EH (cell line): ENCODE results near the gene GPX1.
"Not testable (repeated sequence)": the region's sequence is repeated elsewhere in the genome, so short reads cannot be mapped to it uniquely, and the experiment has no call there.

ENCODE experiments used
- DNase-seq: peaks from one replicate; pipeline ENCODE4 v3.0.0-alpha.2; 2015; ENCODE audit warnings: low read depth

Gene GPX1

DNA sequence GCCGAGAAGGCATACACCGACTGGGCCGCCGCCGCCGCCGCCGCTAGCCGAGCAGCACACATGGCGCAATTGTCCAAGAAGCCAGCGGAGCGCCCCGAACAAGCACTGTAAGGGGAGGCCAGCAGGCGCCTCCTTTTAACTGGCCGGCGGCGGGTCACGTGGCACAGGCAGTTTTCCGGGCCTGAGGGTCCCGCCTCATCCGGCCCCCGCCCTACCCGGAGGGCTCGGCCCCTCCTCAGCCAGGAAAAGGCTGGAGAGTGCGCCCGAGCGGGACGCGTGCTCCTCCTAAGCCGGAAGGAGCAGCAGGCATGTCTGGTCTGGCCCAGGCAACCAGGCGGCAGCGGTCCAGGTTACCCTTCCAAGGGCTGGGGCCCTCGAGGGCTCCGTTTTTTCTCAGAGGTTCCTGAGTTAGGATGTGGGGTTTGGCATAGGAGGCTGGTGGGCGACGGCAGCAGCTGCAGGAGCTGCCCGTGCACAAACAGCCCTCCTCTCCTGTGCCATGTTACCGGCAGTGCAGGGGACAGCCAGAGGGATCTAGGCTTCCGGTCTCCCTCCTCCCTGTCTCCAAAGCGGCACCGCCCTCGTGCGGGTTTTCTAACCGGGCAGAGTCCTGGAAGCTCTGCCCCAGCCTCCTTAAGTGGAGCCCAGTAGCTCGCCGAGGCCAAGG is at the start of gene GPX1:
TSS of gene GPX1 (minus strand) at position 137 of the 667 bp plus-strand sequence. CDS start at position 62, 75 bp downstream.
- peak; percentile 97 for DNase-seq

DNA sequence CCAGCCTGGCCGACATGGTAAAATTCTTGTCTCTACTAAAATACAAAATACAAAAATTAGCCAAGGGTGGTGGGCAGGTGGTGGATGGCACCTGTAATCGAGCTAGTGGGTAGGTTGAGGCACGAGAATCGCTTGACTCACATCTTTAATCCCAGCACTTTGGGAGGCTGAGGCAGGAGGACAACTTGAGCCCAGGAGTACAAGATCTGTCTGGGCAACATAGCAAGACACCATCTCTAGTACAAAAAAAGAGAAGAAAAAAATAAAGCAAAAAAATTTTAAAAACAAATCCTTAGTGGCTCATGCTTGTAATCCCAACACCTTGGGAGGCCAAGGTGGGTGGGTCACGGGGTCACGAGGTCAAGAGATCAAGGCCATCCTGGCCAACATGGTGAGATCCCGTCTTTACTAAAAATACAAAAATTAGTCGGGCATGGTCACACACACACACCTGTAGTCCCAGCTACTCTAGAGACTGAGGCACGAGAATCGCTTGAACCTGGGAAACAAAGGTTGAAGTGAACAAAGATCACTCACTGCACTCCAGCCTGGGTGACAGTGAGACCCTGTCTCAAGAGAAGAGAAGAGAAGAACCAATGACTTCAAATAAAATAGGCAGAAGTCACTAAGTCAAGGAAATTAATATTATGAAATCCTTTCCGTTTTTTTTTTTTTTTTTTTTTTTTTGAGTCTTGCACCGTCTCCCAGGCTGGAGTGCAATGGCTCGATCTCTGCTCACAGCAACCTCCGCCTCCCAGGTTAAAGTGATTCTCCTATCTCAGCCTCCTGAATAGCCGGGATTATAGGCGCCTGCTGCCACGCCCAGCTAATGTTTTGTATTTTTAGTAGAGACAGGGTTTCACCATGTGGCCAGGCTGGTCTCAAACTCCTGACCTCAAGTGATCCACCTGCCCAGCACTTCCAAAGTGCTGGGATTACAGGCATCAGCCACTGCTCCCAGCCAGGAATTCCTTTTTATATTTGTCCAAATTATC is 48.7 kb upstream of the GPX1 start:
- no peak for DNase-seq

DNA sequence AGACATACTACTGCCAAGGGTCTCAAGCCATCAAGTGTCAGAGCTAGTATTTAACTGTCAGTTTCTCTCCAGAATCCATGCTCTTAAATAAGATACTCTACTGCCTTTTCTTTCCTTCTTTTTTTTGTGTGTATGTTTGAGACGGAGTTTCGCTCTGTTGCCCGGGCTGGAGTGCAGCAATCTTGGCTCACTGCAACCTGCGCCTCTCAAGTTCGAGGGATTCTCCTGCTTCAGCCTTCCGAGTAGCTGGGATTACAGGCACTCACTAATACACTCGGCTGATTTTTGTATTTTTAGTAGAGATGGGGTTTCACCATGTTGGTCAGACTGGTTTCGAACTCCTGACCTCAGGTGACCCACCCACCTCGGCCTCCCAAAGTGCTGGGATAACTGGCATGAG is 47.4 kb upstream of the GPX1 start:
- not testable (repeated sequence) for DNase-seq

DNA sequence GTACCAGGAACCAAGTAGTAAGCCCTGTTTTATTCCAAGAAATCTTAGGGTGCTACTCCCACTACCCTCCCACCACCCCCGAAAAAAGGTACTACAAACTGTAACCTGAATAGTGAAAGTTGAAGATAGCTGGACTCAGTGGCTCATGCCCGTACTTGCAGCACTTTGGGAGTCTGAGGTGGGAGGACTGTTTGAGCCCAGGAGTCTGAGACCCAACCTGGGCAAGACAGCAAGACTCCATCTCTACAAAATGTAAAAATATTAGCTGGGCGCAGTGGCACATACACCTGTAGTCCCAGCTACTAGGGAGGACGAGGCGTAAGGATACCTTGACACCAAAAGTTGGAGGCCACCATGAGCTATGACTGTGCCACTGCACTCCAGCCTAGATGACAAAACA is 45.7 kb upstream of the GPX1 start:
- no peak for DNase-seq

DNA sequence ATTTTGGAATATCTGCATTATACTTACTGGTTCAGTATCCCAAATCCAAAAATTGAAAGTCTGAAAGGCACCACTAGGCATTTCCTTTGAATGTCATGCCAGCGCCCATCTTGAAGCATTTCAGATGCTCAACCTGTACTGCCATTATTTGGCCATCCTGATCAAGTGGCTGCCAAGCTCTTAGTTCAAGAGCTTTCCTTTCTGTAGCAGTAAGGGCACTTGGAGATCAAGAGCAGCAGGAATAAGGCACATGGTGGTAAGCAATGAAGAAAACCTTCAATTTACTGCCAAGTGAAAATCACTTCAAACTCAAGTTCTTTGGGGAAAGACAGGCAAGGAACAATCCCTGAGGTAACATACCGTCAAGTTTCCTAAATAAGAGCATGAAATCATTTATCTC is 43.6 kb upstream of the GPX1 start:
- DNase-seq: no peak

DNA sequence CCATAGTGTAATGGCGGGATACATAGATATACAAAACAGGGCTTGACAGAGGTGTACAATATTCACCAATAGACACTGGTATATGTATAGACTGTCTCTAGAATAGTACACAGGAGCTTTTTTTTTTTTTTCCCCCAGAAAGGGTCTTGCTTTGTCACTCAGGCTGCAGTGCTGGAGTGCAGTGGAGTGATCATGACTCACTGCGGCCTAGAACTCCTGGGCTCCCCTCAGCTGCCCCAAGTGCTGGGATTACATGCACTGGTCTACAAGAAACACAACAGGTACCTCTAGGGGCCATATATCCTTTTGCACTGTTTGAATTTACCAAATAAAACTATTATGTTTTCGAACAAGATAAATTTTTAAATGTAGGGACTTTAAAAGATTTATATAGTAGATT is 41.3 kb upstream of the GPX1 start:
- no peak for DNase-seq

DNA sequence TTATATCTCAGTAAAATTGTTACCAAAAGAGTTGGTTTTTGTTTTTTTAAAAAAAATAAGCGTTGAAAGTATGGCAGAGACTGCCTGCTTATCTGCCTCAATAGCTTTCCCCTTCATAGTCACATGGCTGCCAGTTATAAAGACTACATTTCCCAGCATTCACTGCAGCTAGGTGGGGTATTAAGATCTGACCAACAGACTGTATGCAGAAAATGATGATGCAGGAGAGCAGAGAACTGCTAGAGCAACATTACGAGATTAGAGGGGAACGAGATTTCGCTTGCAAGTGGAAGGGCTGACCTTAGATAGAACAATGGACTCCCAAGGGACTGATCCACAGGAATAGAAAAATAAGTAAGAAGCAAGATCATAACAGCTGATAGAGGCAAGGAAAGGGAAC is 39.3 kb upstream of the GPX1 start:
- DNase-seq: peak; percentile 39

DNA sequence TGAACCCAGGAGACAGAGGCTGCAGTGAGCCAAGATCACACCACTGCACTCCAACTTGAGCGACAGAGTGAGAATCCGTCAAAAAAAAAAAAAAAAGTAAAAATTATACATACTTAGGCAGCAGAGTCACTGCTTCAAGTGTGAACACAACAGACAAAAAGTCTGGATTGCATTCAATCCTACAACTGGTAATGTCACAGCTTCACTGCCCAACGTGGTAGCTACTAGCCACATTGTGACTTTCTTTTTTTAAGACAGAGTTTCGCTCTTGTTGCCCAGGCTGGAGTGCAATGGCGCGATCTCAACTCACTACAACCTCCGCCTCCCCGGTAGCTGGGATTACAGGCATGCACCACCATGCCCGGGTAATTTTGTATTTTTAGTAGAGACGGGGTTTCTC is 33.2 kb upstream of the GPX1 start:
- not testable (repeated sequence) for DNase-seq

DNA sequence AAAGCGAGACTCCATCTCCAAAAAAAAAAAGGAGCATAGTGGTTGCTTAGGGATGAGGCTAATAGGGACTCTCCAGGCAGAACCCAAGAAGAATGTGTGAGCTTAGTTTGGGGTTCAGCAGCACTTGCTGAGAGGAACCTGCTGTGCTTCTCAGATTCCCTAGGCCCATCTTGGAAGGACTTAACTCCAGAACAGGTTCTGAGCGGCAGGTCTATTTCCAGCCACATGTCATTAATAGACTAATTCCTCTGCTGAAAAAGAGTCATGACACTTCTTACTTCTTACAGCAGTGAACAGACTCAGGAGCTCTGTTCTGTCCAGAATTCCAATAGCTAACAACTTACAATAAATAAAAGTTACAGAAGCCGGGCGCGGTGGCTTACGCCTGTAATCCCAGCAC is 31.1 kb upstream of the GPX1 start:
- no peak for DNase-seq

DNA sequence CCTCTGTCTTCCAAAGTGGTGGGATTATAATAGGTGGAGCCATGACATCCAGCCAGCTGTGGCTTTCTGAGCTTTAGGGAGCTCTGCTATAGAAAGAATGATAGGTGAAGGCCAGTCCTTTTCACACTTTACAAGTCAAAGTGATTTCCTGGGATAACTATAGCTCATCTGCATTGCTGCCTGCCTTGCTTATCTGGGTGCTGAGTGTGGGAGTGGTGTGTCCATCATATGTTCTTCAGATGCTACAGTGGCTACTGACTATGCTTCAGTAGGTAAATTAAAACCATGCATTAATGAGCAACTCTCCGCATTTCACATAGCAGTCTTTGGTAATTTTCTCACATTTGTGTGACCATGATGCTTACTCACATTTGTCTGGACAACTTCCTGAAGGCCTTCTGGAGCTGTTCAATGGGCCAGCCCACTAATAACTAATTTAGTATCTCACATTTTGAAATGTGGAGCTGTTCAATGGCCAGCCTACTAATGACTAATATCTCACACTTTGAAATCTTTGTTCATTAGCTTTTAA is 30.2 kb upstream of the GPX1 start:
- DNase-seq: no peak

DNA sequence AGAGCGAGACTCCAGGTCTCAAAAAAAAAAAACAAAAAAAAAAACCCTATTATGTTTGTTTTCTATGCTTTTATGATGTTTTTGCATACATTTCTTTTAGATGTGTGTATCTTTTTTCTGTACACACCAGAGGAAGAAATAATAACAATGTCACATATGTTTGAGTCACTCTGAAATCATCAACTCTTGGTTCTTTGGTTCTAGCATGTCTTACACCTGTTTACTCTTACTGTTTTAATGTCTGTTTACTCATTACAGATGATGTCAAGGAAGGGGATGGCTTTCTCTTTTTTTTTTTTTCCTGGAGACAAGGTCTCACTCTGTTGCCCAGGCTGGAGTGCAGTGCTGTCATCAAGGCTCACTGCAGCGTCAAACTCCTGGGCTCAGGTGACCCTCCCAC is 29.6 kb upstream of the GPX1 start:
- DNase-seq: peak; percentile 23

DNA sequence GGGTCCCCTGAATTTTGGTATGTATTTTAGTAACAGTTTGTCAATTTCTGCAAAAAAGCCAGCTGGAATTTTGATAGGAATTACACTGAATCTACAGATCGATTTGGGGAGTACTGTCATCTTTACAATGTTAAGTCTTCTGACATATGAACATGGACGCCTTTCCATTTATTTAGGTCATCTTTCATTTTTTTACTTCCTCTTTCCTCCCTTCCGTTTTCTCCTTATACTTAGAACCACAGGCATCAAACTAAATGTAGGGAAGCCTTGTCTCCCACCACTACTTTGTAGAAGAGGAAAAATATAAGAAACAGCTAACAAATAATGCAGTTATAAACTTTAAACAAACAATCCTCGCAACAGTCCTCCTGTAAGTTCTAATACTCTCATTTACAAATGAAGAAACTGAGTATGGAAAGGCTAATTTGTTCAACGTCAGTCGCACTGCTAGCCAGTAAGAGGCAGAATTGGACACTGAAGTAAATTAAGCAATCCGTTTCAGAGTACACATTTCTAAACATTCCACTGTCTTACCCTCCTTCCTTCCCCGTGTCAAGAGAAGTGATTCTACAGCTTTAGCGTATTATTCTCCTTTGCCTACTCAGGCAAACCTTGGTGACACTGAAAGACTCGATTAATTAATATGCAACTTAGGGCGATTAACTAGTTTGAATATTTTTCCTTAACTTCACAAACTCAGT is 28.1 kb upstream of the GPX1 start:
- no peak for DNase-seq

DNA sequence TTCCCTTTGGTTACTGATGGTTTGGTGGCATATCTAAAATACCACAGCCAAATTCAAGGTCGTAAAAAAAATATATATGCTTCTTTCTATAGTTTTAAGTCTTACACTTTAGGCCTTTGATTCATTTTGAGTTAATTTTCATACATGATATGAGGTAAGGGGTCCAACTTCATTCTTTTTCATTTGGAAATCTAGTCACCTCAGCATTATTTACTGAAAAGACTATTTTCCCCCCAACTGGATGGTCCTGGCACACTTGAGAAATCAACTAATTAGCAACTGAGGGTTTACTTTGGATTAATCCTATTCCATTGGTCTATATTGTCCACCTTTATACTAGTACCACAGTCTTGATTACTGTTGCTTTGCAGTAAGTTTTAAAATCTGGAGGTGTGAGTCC is 27.5 kb upstream of the GPX1 start:
- no peak for DNase-seq

DNA sequence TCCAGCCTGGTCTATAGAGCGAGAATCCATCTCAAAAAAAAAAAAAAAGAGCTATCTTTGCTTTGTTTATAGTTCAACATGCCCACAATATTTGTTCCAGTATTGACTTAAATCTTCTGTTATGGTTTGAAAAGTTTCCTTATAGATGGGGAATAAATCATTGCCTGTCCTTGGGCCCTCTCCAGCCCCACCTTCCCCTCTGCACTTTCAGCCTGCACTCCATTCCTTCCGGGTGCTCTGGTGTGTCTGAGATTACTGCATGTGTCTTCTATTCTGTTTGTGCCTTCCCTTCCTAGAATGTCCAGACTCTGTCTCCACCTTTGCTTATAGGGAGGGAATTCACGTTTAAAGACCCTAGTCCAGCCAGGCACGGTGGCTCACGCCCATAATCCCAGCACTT is 25.2 kb upstream of the GPX1 start:
- no peak for DNase-seq

DNA sequence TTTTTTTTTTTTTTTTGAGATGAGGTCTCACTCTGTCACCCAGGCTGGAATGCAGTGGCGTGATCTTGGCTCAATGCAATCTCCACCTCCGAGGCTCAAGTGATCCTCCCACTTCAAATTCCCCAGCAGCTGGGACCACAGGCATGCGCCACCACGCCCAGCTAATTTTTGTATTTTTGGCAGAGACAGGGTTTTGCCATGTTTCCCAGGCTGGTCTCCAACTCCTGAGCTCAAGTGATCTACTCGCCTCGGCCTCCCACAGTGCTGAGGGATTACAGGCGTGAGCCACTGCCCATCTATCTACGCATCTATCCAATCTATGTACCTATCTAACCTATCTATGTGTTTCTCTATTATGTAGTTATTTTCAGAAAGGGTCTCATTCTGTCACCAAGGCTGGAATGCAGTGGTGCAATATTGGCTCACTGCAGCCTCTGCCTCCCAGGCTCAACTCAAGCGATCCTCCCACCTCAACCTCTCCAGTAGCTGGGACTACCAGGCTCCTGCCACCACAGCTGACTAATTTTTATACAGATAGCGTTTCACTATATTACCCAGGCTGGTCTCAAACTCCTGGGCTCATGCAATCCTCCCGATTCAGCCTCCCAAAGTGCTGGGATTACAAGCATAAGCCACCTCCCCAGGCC is 20.2 kb upstream of the GPX1 start:
- DNase-seq: peak; percentile 97

DNA sequence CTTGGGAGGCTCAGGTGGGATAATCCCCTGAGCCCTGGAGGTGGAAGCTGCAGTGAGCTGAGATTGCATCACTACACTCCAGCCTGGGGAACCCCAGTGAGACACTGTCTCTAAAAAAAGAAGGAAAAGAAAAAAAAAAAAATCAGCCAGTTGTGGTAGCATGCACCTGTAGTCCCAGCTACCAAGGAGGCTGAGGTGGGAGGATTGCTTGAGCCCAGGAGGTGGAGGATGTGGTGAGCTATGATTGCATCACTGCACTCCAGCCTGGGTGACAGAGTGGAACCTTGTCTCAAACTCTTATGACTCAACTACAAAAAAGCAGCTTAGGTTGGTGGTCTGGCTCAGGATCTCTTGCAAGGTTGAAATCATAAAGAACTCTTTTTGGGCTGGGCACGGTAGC is 19.3 kb upstream of the GPX1 start:
- peak; percentile 70 for DNase-seq

DNA sequence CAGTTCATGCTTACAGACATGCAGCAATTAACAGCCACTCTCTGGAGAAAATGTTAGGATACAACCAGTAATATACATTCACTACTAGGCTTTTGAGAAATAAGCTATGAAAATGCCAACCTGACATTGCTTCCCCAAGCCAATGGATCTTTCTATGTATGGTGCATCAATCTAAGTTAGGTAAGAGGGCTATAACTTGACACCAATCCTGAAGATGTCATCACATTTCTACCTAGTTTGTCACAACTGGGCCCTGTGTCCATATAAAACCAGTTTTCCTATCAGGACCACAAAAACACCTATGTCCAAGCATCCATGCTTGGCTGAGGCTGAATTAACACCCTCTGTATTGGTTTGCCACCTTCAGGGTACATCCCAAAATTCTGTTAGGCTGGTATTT is 13.8 kb upstream of the GPX1 start:
- no peak for DNase-seq

DNA sequence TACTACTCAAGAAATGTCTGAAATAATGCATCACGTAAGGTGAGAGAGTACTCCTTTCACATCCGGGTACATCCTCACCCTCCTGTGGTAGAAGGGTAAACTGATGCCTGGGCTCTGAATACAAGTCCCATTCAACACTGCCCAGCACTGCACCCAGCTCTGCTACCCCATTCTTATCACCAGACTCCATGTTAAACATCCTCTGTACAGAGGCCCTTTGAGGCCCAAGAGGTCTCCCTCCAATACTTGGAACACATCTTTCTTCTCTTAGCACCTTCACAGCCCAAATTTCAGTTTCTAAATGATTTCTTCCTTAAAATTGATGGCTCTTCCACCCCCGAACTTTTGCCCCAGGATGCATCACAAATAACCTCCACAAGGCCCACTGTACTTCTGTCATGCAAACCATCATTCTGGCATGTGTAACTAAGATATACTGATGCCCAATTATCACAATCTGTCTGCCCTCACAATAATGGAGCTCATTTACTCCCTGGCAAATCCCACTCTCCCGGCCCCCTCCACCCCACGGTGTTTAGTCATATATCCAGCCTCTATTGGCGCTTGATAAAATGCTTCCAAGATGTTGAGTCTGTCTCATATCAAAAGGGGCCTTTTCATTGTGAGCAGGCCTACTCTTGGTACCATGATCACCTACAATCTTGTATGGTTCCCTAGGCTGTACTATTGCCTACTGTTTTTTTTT is 12.6 kb upstream of the GPX1 start:
- no peak for DNase-seq

DNA sequence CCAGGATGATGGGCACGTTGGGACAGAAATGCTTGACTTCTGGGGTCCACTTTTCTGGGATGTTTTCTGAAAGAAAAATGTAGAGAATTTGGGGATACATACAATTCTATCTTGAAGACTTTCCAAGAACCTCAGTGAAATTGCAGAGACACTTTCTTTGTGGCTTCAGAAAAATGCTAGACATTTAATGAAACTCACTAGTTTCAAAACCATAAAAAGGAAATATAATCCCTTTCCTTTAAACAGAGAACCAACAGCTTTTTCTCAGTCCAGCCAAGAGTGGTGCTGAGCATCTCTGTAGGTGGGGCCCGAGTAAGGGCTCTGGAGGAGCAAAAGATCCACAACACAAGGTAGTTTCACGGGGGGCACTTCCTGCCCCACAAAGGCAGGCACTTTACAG is 4.4 kb upstream of the GPX1 start:
- DNase-seq: peak; percentile 79

DNA sequence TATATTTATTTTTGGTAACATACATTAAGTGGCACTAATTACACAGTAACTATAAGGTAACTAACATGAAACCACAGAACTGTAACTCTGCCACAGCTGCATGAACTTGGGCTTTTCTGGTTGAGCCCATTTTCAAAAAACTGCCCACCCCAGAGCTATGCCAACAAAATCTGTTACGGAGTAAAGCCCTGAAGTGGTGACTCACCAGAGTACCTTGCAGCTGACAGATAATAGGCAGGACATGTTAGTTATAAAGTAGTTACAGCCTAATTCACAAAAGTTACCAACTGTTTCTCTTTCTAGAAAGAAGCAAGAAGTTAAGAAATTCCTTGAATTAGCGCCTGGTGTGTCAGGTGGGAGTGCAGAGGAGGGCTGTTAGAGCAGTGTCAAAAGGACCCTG is 1.5 kb upstream of the GPX1 start:
- DNase-seq: peak; percentile 62

DNA sequence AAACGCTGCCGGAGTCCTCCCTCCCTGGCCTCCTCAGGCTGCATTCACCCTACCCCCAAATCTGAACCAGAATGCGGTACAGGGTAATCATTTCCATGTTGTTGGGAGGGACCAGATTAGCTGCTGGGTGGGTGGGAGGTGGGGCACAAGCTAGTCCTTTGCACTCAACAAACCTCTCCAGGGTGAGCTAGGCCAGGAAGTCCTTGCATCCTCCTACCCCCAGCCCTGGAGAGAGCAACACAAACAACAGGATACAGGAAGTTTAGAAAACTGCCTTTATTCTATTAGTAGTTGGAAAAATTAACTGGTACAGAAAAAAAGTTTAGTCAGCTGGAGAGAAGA is 702 bp upstream of the GPX1 start:
- DNase-seq: no peak
